ENCODE data around the gene MFRP. TPM values are rescaled to one million over a fixed set of nuclear protein-coding genes. Genes with fewer than 3 reads are reported as not detected.

Gene MFRP
- total RNA-seq, 5 donors from 2014 or later (not counting 1 experiment from before 2014, with no cell fraction given): not detected

GRCh38 chr11:119330237-119330636 is 16.3 kb downstream of the MFRP start:
- Mint-ChIP-seq H3K27me3 (peaks cover 10 to 16% of the 10 kb centered on the region in 2 donors), H3K4me1 (peaks cover 14 to 21% (median 15%) of the 10 kb centered on the region in 3 donors), H3K9me3 (no peaks in the 10 kb centered on the region), H3K36me3 (no peaks in the 10 kb centered on the region), H3K27ac (no peak overlapping the region), H3K4me3 (no peak overlapping the region)
- DNase-seq: no peak
- Histone ChIP-seq H3K27me3 (replicated peaks in 1 of 2; ENCODE audit: control insufficient read depth in 2 of 2, extremely low read depth in 1 of 2, insufficient read depth in 2 of 2, low read length in 1 of 2) (peaks cover 0 to 2% of the 10 kb centered on the region in 2 experiments), H3K4me1 (ENCODE audit: control insufficient read depth in 1 of 2, extremely low read depth in 1 of 2, insufficient read depth in 2 of 2, low read length in 2 of 2) (peaks cover 5 to 13% of the 10 kb centered on the region in 2 experiments), H3K36me3 (ENCODE audit: control insufficient read depth in 2 of 2, extremely low read depth in 1 of 2, insufficient read depth in 1 of 2, low read length in 1 of 2) (no peaks in the 10 kb centered on the region), H3K9me3 (no peaks in the 10 kb centered on the region), H3K27ac (ENCODE audit: low read length) (no peak overlapping the region), H3K4me3 (ENCODE audit: control insufficient read depth in 1 of 2, extremely low read depth in 1 of 2, low read length in 1 of 2) (no peak overlapping the region)
- ATAC-seq (replicated peaks in 1 of 4): no peak
- POLR2A ChIA-PET: no interaction called here
- CTCF ChIA-PET: no interaction called here
- WGBS (ENCODE audit: insufficient coverage): 31% methylated on average over 1 of the region's 1 CpG

DNA sequence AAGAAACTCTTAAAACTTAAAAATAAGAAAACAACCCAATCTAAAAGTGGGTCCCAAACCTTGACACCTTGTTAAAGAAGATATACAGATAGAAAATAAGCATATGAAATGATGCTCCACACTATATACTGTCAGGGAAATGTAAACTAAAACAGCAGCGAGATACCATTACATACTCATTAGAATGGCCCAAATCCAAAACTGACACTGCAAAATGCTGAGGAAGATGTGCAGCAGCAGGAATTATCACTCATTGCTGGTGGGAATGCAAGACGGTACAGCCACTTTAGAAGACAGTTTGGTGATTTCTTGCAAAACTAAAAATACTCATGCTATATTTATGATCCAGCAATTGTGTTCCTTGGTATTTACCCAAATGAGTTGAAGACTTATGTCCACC is 17.2 kb downstream of the MFRP start:
- H3K4me3 ChIP-seq (ENCODE audit: control insufficient read depth in 1 of 2, extremely low read depth in 1 of 2, low read length in 1 of 2): no peak overlapping the region
- Mint-ChIP-seq H3K36me3 (no peaks in the 10 kb centered on the region), H3K4me3 (no peak overlapping the region), H3K9me3 (no peaks in the 10 kb centered on the region), H3K4me1 (peaks cover 8 to 13% (median 8%) of the 10 kb centered on the region in 3 donors), H3K27ac (no peak overlapping the region), H3K27me3 (peaks cover 10 to 16% of the 10 kb centered on the region in 2 donors)
- peaks cover 0 to 2% of the 10 kb centered on the region in 2 experiments for H3K27me3 ChIP-seq (replicated peaks in 1 of 2; ENCODE audit: control insufficient read depth in 2 of 2, extremely low read depth in 1 of 2, insufficient read depth in 2 of 2, low read length in 1 of 2)
- ChIA-PET POLR2A (interaction anchor here in 1 of 2 donors (0.7 kb wide), 1 partner anchor 9 kb away, joined by 14 read pairs; no protein-coding TSS in a partner anchor), CTCF (interaction anchor here in 1 of 2 donors (0.7 kb wide), 1 partner anchor 11 kb away, joined by 8 read pairs; no protein-coding TSS in a partner anchor)
- no peaks in the 10 kb centered on the region for H3K9me3 ChIP-seq
- ATAC-seq (replicated peaks in 1 of 4): no peak
- DNase-seq: no peak
- WGBS (ENCODE audit: insufficient coverage): no CpG with 5 or more reads among the region's 2 CpGs
- no peaks in the 10 kb centered on the region for H3K36me3 ChIP-seq (ENCODE audit: control insufficient read depth in 2 of 2, extremely low read depth in 1 of 2, insufficient read depth in 1 of 2, low read length in 1 of 2)
- peaks cover 0 to 6% of the 10 kb centered on the region in 2 experiments for H3K4me1 ChIP-seq (ENCODE audit: control insufficient read depth in 1 of 2, extremely low read depth in 1 of 2, insufficient read depth in 2 of 2, low read length in 2 of 2)
- H3K27ac ChIP-seq (ENCODE audit: low read length): no peak overlapping the region

- H3K4me3 ChIP-seq (ENCODE audit: control insufficient read depth in 1 of 2, extremely low read depth in 1 of 2, low read length in 1 of 2): no peak overlapping the region
- H3K4me3 Mint-ChIP-seq: no peak overlapping the region
- H3K27me3 Mint-ChIP-seq: peaks cover 6 to 7% of the 10 kb centered on the region in 2 donors
- H3K36me3 ChIP-seq (ENCODE audit: control insufficient read depth in 2 of 2, extremely low read depth in 1 of 2, insufficient read depth in 1 of 2, low read length in 1 of 2): no peaks in the 10 kb centered on the region
- H3K27me3 ChIP-seq (replicated peaks in 1 of 2; ENCODE audit: control insufficient read depth in 2 of 2, extremely low read depth in 1 of 2, insufficient read depth in 2 of 2, low read length in 1 of 2): peaks cover 0 to 14% of the 10 kb centered on the region in 2 experiments
- H3K4me1 ChIP-seq (ENCODE audit: control insufficient read depth in 1 of 2, extremely low read depth in 1 of 2, insufficient read depth in 2 of 2, low read length in 2 of 2): peaks cover 2 to 29% of the 10 kb centered on the region in 2 experiments
- H3K27ac ChIP-seq (ENCODE audit: low read length): no peak overlapping the region
- ChIA-PET POLR2A (interaction anchor here in 1 of 2 donors (0.5 kb wide), 1 partner anchor 17 kb away, joined by 5 read pairs; no protein-coding TSS in a partner anchor), CTCF (interaction anchor here (0.5 to 2.1 kb wide), 18 partner anchors 9 to 128 kb away, joined by 3 to 12 read pairs (median 4); partner anchors contain the start of gene CBL (in 2 of the 2))
- H3K9me3 Mint-ChIP-seq: no peaks in the 10 kb centered on the region
- ATAC-seq (replicated peaks in 1 of 4) (no peak), DNase-seq (no peak)
- peaks cover 15 to 23% (median 20%) of the 10 kb centered on the region in 3 donors for H3K4me1 Mint-ChIP-seq
- H3K27ac Mint-ChIP-seq: no peak overlapping the region
- H3K36me3 Mint-ChIP-seq: no peaks in the 10 kb centered on the region
- H3K9me3 ChIP-seq: no peaks in the 10 kb centered on the region
- WGBS (ENCODE audit: insufficient coverage): 77% methylated on average over 4 of the region's 4 CpGs
Measured at GRCh38 chr11:119324189-119324588, 22.3 kb downstream of the MFRP start.

DNA sequence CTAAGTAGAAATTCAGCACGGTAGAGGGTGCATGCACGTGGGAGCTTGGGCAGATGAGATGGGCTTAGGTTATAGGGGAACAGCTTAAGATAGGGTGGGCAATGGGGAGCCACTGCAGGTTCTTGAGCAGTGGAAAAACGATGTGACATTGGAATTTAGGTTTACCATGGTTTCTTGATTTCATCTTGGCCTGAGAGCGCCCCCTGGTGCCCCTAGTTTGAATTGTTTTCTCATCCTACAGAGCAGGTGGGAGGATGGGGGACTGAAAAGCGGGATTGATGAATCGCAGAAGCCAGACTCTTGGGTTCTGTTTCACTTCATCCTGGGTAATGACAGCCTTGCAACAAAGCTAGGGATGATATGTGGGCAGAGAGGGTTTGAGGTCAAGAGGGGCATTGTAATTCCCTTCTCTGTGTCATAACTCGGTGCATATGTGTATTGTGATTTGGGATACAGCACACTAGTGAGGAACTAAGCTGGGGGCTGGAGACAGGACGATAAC is 22.9 kb downstream of the MFRP start:
- Mint-ChIP-seq H3K4me3 (peak overlapping the region in 1 of 3 donors; percentile 31), H3K4me1 (peaks cover 20 to 27% (median 20%) of the 10 kb centered on the region in 3 donors), H3K36me3 (no peaks in the 10 kb centered on the region), H3K27me3 (peaks cover 3 to 5% of the 10 kb centered on the region in 2 donors), H3K27ac (no peak overlapping the region), H3K9me3 (no peaks in the 10 kb centered on the region)
- Histone ChIP-seq H3K4me1 (ENCODE audit: control insufficient read depth in 1 of 2, extremely low read depth in 1 of 2, insufficient read depth in 2 of 2, low read length in 2 of 2) (peaks cover 2 to 35% of the 10 kb centered on the region in 2 experiments), H3K36me3 (ENCODE audit: control insufficient read depth in 2 of 2, extremely low read depth in 1 of 2, insufficient read depth in 1 of 2, low read length in 1 of 2) (no peaks in the 10 kb centered on the region), H3K27me3 (replicated peaks in 1 of 2; ENCODE audit: control insufficient read depth in 2 of 2, extremely low read depth in 1 of 2, insufficient read depth in 2 of 2, low read length in 1 of 2) (peaks cover 0 to 21% of the 10 kb centered on the region in 2 experiments), H3K4me3 (ENCODE audit: control insufficient read depth in 1 of 2, extremely low read depth in 1 of 2, low read length in 1 of 2) (no peak overlapping the region), H3K27ac (ENCODE audit: low read length) (no peak overlapping the region), H3K9me3 (no peaks in the 10 kb centered on the region)
- POLR2A ChIA-PET: interaction anchor here in 1 of 2 donors (0.5 kb wide), 1 partner anchor 16 kb away, joined by 5 read pairs; no protein-coding TSS in a partner anchor
- CTCF ChIA-PET: interaction anchor here (0.5 to 2.1 kb wide), 25 partner anchors 8 to 330 kb away, joined by 3 to 12 read pairs (median 4); partner anchors contain the start of genes CBL (in 2 of the 2) and HINFP (in 1 of the 2)
- ATAC-seq (replicated peaks in 1 of 4): peak in 2 of 4 experiments; percentile 8 to 23
- WGBS (ENCODE audit: insufficient coverage): 16% methylated on average over 4 of the region's 8 CpGs
- DNase-seq: peak; percentile 44 to 85 (median 75)

- Histone ChIP-seq H3K4me3 (ENCODE audit: control insufficient read depth in 1 of 2, extremely low read depth in 1 of 2, low read length in 1 of 2) (no peak overlapping the region), H3K27me3 (replicated peaks in 1 of 2; ENCODE audit: control insufficient read depth in 2 of 2, extremely low read depth in 1 of 2, insufficient read depth in 2 of 2, low read length in 1 of 2) (peaks cover 0 to 26% of the 10 kb centered on the region in 2 experiments), H3K36me3 (ENCODE audit: control insufficient read depth in 2 of 2, extremely low read depth in 1 of 2, insufficient read depth in 1 of 2, low read length in 1 of 2) (no peaks in the 10 kb centered on the region), H3K4me1 (ENCODE audit: control insufficient read depth in 1 of 2, extremely low read depth in 1 of 2, insufficient read depth in 2 of 2, low read length in 2 of 2) (peaks cover 2 to 41% of the 10 kb centered on the region in 2 experiments), H3K27ac (ENCODE audit: low read length) (no peak overlapping the region), H3K9me3 (no peaks in the 10 kb centered on the region)
- ATAC-seq (replicated peaks in 1 of 4): no peak
- no peak for DNase-seq
- 90% methylated on average over 7 of the region's 20 CpGs for WGBS (ENCODE audit: insufficient coverage)
- peaks cover 20 to 32% (median 21%) of the 10 kb centered on the region in 3 donors for H3K4me1 Mint-ChIP-seq
- ChIA-PET CTCF (interaction anchor here (0.5 to 2.1 kb wide), 21 partner anchors 9 to 1024 kb away, joined by 3 to 12 read pairs (median 4); partner anchors contain the start of genes CBL (in 2 of the 2) and HINFP (in 1 of the 2)), POLR2A (interaction anchor here in 1 of 2 donors (0.6 kb wide), 1 partner anchor 255 kb away, joined by 3 read pairs; the partner anchor contains the start of gene VPS11)
- no peak overlapping the region for H3K27ac Mint-ChIP-seq
- peak overlapping the region in 1 of 3 donors; percentile 83 for H3K4me3 Mint-ChIP-seq
- no peaks in the 10 kb centered on the region for H3K36me3 Mint-ChIP-seq
- no peaks in the 10 kb centered on the region for H3K9me3 Mint-ChIP-seq
- peaks cover 3 to 5% of the 10 kb centered on the region in 2 donors for H3K27me3 Mint-ChIP-seq
Measured at GRCh38 chr11:119322921-119323531, 23.5 kb downstream of the MFRP start.

GRCh38 chr11:119322360-119322739 is 24.2 kb downstream of the MFRP start:
- no peak overlapping the region for H3K27ac Mint-ChIP-seq
- H3K4me3 Mint-ChIP-seq: peak overlapping the region in 2 of 3 donors; percentile 4 to 83
- ChIA-PET CTCF (interaction anchor here (0.7 to 2.1 kb wide), 9 partner anchors 11 to 220 kb away, joined by 3 to 12 read pairs (median 4); partner anchors contain the start of genes CBL (in 1 of the 2) and HINFP (in 1 of the 2)), POLR2A (interaction anchor here in 1 of 2 donors (0.5 to 1.0 kb wide), 3 partner anchors 15 to 409 kb away, joined by 3 read pairs; partner anchors contain the start of gene VPS11)
- WGBS (ENCODE audit: insufficient coverage): 74% methylated on average over 3 of the region's 6 CpGs
- no peaks in the 10 kb centered on the region for H3K9me3 Mint-ChIP-seq
- Histone ChIP-seq H3K9me3 (no peaks in the 10 kb centered on the region), H3K27me3 (replicated peaks in 1 of 2; ENCODE audit: control insufficient read depth in 2 of 2, extremely low read depth in 1 of 2, insufficient read depth in 2 of 2, low read length in 1 of 2) (peaks cover 0 to 33% of the 10 kb centered on the region in 2 experiments), H3K4me3 (ENCODE audit: control insufficient read depth in 1 of 2, extremely low read depth in 1 of 2, low read length in 1 of 2) (no peak overlapping the region), H3K36me3 (ENCODE audit: control insufficient read depth in 2 of 2, extremely low read depth in 1 of 2, insufficient read depth in 1 of 2, low read length in 1 of 2) (no peaks in the 10 kb centered on the region), H3K4me1 (ENCODE audit: control insufficient read depth in 1 of 2, extremely low read depth in 1 of 2, insufficient read depth in 2 of 2, low read length in 2 of 2) (peaks cover 2 to 44% of the 10 kb centered on the region in 2 experiments), H3K27ac (ENCODE audit: low read length) (no peak overlapping the region)
- ATAC-seq (replicated peaks in 1 of 4) (no peak), DNase-seq (peak in 1 of 35 experiments; percentile 10)
- H3K27me3 Mint-ChIP-seq: peaks cover 5 to 7% of the 10 kb centered on the region in 2 donors
- peaks cover 20 to 35% (median 21%) of the 10 kb centered on the region in 3 donors for H3K4me1 Mint-ChIP-seq
- no peaks in the 10 kb centered on the region for H3K36me3 Mint-ChIP-seq
